Right atrium auricular region (tissue), 2 donors: ENCODE results near the gene TOP3A. TPM values are rescaled to one million over a fixed set of nuclear protein-coding genes. Genes with fewer than 3 reads are reported as not detected.
A peak's percentile ranks its signal among the peaks of the same experiment; 100 is the strongest.

Experiments
- DNase-seq: peaks from one replicate; pipeline ENCODE4 v3.0.0-alpha.2; 2019; ENCODE audit warnings: low spot score
- H3K27ac ChIP-seq, 2 donors: fragments of 200-600 bp; sonication (generic); 1 replicate in 1 of 2; 2 replicates in 1 of 2; pipeline ENCODE4 v1.5.1; 2016 to 2019
- H3K27me3 ChIP-seq, 2 donors: fragments of 200-600 bp; sonication (generic); one replicate each; pipeline versions ENCODE4 v1.5.1 to v1.6.0; 2017 to 2019
- H3K36me3 ChIP-seq: fragments of 200-600 bp; sonication (generic); one replicate; pipeline ENCODE4 v1.5.1; 2016
- H3K4me1 ChIP-seq, 2 donors: fragments of 200-600 bp; sonication (generic); one replicate each; pipeline versions ENCODE4 v1.5.1 to v1.6.0; 2017 to 2019
- H3K4me3 ChIP-seq, 2 donors: fragments of 200-600 bp; sonication (generic); 1 replicate in 1 of 2; 2 replicates in 1 of 2; pipeline ENCODE4 v1.5.1; 2017 to 2019; ENCODE audit warnings: mild to moderate bottlenecking in 1 of 2, moderate library complexity in 1 of 2
- H3K9me3 ChIP-seq, 2 donors: fragments of 200-600 bp; sonication (generic); one replicate each; pipeline ENCODE4 v1.5.1; 2019
- total RNA-seq, 2 donors: library from RNA; depleted of rRNA; stranded (reverse); fragments of >200 nt; gene quantifications; one replicate each; pipeline ENCODE4 v1.1.0, GENCODE V29; 2016
- TF ChIP-seq, protein P1 (sequence below), 2 donors: fragments of 200-600 bp; sonication (generic); IDR thresholded peaks; one replicate each; pipeline ENCODE4 v1.5.1; 2019; ENCODE audit warnings: antibody characterized with exemption in 2 of 2

The TOP3A gene
- total RNA-seq, 2 donors from 2014 or later: 12.6 to 18.8 TPM

DNA sequence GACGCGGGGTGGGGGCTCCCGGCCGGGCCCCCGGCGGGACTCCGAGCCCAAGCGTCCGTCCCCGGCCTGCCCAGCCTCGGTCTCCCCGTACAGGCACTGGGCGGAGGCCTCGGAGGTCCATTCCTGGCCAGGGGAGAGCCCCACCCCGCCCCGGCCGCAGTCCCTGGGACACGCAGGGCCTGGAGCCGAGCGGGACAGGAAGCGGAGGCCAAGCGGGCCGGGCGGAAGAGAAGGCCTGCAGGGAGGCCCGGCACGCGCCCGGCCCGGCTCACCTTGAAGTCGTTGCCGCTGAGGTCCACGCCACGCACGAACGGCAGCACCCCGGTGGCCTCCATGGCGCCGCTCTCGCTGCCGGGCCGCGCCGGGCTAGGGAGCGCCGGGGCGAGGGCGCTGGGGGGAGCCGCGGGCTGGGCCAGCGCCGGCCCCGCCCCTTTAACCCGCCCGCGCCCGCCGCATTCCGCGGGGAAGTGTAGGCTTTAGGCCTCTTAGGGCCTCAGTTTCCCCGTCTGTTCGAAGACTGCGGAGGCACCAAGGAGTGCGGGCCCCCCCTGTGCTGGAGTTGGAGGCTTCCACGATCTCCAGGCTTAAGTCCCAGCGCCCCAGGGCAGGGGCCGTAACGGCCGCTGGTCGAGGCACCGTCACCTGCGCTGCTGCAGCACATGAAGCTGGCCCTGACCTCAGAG is 56.3 kb downstream of the TOP3A start, which contains the start of gene FLII:
FLII (minus strand) TSS at position 383 of the 683 bp plus-strand sequence; CDS start at position 335, 48 bp downstream.
- H3K36me3 ChIP-seq: peaks cover 39% of the 10 kb centered on the region
- DNase-seq: no peak
- H3K27ac ChIP-seq: peak within 1 kb of the TSS; percentile 97 to 98
- TF ChIP-seq, protein P1, sequence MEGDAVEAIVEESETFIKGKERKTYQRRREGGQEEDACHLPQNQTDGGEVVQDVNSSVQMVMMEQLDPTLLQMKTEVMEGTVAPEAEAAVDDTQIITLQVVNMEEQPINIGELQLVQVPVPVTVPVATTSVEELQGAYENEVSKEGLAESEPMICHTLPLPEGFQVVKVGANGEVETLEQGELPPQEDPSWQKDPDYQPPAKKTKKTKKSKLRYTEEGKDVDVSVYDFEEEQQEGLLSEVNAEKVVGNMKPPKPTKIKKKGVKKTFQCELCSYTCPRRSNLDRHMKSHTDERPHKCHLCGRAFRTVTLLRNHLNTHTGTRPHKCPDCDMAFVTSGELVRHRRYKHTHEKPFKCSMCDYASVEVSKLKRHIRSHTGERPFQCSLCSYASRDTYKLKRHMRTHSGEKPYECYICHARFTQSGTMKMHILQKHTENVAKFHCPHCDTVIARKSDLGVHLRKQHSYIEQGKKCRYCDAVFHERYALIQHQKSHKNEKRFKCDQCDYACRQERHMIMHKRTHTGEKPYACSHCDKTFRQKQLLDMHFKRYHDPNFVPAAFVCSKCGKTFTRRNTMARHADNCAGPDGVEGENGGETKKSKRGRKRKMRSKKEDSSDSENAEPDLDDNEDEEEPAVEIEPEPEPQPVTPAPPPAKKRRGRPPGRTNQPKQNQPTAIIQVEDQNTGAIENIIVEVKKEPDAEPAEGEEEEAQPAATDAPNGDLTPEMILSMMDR (IDR thresholded peaks at IDR 0.05): no peak
- H3K4me3 ChIP-seq: peak within 1 kb of the TSS; percentile 74 to 98
- H3K4me1 ChIP-seq: peaks cover 0 to 56% of the 10 kb centered on the region in 2 donors
- H3K9me3 ChIP-seq: no peaks in the 10 kb centered on the region
- H3K27me3 ChIP-seq: no peaks in the 10 kb centered on the region

DNA sequence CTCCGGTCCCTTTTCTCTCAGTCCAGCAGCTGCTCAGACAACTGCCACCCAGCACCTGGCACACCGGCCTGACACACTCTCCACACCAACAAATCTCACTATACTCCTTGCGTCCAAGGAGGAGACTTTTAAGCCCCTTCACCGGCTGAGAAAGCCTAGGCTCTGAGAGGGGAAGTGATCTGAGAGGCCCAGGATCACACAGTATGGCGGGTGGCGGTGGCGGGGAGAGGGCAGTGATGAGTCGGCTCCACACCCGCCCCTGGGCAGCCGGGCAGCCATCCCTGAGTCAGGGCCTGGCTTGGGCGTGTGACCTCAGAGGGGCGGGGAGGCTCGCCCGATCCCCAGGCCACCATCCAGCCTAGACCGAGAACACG is 56.8 kb downstream of the TOP3A start:
- Histone ChIP-seq H3K9me3 (no peaks in the 10 kb centered on the region), H3K4me1 (peaks cover 0 to 54% of the 10 kb centered on the region in 2 donors), H3K4me3 (peak overlapping the region; percentile 74 to 98), H3K36me3 (peaks cover 39% of the 10 kb centered on the region), H3K27ac (peak overlapping the region; percentile 97 to 98), H3K27me3 (no peaks in the 10 kb centered on the region)
- DNase-seq: peak; percentile 91
- TF ChIP-seq, protein P1 (IDR thresholded peaks at IDR 0.05): no peak

DNA sequence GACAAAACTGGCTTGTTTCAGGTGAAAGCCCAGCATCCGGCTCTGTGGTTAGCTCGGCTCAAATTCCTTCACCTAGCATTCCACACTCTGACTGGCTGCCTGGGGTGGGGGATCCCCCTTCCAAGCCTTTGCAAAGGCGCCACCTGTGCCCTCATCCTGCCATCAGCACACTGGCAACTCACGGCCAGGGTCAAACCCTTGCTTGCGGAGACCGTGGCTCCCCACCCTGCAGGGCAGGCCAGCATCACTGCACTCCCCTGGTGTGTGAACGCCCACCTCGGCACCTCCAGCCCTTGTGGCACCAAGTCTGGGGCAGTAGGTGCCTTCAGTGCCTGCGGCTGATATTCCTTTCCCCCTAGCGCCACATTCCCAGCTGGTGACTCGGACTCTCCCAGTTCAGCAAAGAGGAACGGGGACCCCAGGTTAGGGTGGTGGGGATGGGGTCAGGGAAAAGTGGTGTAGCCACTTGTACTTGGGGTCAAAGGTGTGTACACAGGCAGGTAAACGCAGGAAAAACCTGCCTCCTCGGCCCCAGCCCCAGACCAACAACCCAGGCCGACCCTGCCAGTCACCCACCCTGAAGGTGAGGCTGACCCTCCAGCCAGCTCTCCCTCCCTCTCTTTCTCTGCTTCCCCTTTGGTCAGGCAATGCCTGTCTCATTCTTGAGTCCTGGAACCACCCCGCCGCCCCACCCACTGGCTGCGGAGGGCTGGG is 57.4 kb downstream of the TOP3A start:
- no peaks in the 10 kb centered on the region for H3K9me3 ChIP-seq

DNA sequence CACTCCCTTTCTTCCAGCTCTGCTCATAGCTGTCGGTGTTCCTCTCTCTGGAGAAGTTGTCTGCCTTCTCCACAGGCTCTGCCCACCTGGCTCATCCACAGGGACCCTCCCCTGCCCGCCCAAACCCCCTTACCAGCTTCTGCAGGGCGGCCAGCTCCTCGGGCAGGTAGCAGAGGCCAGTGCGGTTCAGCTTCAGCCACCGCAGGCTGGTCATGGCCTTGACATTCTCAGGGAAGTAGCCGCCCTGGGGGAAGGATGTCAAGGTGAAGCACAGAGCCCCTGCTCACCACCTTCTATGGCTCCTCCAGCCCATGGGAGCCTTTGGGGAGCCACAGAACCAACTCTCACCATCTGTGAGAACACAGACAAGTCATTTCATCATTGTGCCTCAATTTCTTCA is 58.0 kb downstream of the TOP3A start:
- DNase-seq: no peak
- peaks cover 49% of the 10 kb centered on the region for H3K36me3 ChIP-seq
- H3K27me3 ChIP-seq: no peaks in the 10 kb centered on the region
- TF ChIP-seq, protein P1 (IDR thresholded peaks at IDR 0.05): no peak
- peak overlapping the region in 1 of 2 donors; percentile 98 for H3K4me3 ChIP-seq
- H3K27ac ChIP-seq: peak overlapping the region; percentile 97 to 98
- no peaks in the 10 kb centered on the region for H3K9me3 ChIP-seq
- H3K4me1 ChIP-seq: peaks cover 0 to 42% of the 10 kb centered on the region in 2 donors

More for the DNA sequence above, 57.4 kb downstream of the TOP3A start:
- H3K27ac ChIP-seq: peak overlapping the region; percentile 97 to 98
- TF ChIP-seq, protein P1 (IDR thresholded peaks at IDR 0.05): no peak
- peak; percentile 74 for DNase-seq
- peaks cover 0 to 48% of the 10 kb centered on the region in 2 donors for H3K4me1 ChIP-seq
- peaks cover 42% of the 10 kb centered on the region for H3K36me3 ChIP-seq
- no peaks in the 10 kb centered on the region for H3K27me3 ChIP-seq
- peak overlapping the region; percentile 74 to 98 for H3K4me3 ChIP-seq

DNA sequence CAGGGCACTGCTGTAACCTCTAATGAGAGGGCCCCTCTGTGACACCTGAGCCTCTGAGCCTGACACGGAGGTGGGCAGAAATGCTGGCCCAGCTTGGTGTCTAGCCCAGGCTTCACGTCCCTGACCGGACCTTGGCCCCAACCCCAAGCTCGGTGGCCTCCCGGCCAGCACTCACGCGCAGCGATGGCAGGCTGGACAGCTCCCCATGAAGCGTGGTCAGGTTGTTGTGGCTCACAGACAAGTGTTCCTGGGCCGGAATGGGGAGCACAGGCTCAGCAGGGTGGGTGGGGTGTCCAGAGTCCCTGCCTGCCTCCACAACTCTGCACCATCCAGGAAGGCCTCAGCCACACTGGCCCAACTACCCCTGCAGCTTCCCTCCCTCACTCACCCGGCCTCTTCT is 58.4 kb downstream of the TOP3A start:
- DNase-seq: no peak
- no peak overlapping the region for H3K27ac ChIP-seq
- H3K36me3 ChIP-seq: peaks cover 53% of the 10 kb centered on the region
- TF ChIP-seq, protein P1 (IDR thresholded peaks at IDR 0.05): no peak
- H3K9me3 ChIP-seq: no peaks in the 10 kb centered on the region
- H3K27me3 ChIP-seq: no peaks in the 10 kb centered on the region
- H3K4me3 ChIP-seq: no peak overlapping the region
- H3K4me1 ChIP-seq: peaks cover 0 to 38% of the 10 kb centered on the region in 2 donors
